RWPE1 (cell line): ENCODE measurements around the gene NEUROD1.
A peak's percentile ranks its signal among the peaks of the same experiment; 100 is the strongest.

Experiments
- CTCF ChIA-PET: fragments of 350-600 bp; sonication (Branson Sonifier 250); formaldehyde crosslinking; extraction: SDS; loops from one replicate; lab custom pipeline; 2021; lab: Yijun Ruan, JAX
- POLR2A ChIA-PET: fragments of 400-600 bp; formaldehyde crosslinking; extraction: SDS; loops from one replicate; lab custom pipeline; 2020; ENCODE audit warnings: antibody characterized with exemption; ENCODE audit not compliant: low non-redundant PET; lab: Yijun Ruan, JAX
- DNase-seq: peaks from one replicate; pipeline ENCODE4 v3.0.0; 2012; ENCODE audit warnings: low spot score
- H3K27ac ChIP-seq: fragments of 450-650 bp; 2 replicates; pipeline ENCODE4 v1.5.1; 2017
- TF ChIP-seq, protein P1 (sequence below): fragments of 450-650 bp; conservative IDR thresholded peaks from 2 replicates; pipeline ENCODE4 v1.5.1; 2017; ENCODE audit warnings: low read depth, mild to moderate bottlenecking

Gene NEUROD1

GRCh38 chr2:181685150-181685688 lies 4.9 kb upstream of the NEUROD1 start:
- ChIA-PET POLR2A (no interaction called here), CTCF (interaction anchor here (0.6 to 0.7 kb wide), 2 partner anchors 479 to 1545 kb away, joined by 4 to 5 read pairs; no protein-coding TSS in a partner anchor)
- no peak for DNase-seq
- no peak overlapping the region for H3K27ac ChIP-seq
- TF ChIP-seq, protein P1, sequence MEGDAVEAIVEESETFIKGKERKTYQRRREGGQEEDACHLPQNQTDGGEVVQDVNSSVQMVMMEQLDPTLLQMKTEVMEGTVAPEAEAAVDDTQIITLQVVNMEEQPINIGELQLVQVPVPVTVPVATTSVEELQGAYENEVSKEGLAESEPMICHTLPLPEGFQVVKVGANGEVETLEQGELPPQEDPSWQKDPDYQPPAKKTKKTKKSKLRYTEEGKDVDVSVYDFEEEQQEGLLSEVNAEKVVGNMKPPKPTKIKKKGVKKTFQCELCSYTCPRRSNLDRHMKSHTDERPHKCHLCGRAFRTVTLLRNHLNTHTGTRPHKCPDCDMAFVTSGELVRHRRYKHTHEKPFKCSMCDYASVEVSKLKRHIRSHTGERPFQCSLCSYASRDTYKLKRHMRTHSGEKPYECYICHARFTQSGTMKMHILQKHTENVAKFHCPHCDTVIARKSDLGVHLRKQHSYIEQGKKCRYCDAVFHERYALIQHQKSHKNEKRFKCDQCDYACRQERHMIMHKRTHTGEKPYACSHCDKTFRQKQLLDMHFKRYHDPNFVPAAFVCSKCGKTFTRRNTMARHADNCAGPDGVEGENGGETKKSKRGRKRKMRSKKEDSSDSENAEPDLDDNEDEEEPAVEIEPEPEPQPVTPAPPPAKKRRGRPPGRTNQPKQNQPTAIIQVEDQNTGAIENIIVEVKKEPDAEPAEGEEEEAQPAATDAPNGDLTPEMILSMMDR = no peak

- CTCF ChIA-PET = no interaction called here
- TF ChIP-seq, protein P1 = no peak
- no peak for DNase-seq
- POLR2A ChIA-PET = no interaction called here
- H3K27ac ChIP-seq = no peak overlapping the region
Measured at GRCh38 chr2:181684454-181685149, 4.3 kb upstream of the NEUROD1 start.

GRCh38 chr2:181683518-181684453 lies 3.5 kb upstream of the NEUROD1 start:
- DNase-seq = peak; percentile 23
- TF ChIP-seq, protein P1 = no peak
- CTCF ChIA-PET = no interaction called here
- POLR2A ChIA-PET = no interaction called here
- H3K27ac ChIP-seq = no peak overlapping the region

DNA sequence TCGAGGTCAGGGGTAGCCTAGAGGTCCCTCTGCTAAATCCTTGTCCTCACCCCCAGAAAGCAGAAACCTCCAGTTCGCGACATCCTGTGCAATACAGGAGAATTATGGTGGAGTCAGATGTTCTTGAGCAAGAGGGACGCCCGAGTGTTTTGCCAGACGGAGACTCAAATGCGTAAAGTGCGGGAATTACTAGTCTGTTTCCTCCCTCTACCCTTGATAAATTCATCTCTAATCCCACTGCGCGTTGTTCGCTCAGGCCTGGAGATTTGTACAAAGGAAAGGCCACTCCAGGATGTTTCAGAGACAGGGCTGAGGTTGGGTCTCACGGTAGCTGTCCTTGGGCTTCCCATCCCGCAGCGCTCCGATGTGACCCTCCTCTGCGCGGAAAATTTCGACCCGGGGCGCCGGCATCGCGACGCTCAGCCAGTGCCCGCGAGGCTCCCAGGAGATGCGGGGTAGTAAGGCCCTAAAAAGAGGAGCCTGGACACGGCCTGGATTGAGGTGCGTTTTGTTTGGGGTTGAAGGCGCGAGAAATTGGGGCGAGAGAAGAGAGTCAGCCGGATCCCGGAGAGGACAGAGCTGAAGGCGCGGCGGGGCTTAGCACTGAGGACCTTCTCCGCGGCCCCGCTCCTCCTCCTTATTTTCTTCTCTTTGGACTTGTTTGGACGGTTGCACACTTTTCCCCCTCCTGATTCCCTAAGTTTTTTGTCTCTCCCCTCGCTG lies 2.6 kb upstream of the NEUROD1 start:
- CTCF ChIA-PET = interaction anchor here (0.7 kb wide), 1 partner anchor 35 kb away, joined by 3 read pairs; no protein-coding TSS in a partner anchor
- POLR2A ChIA-PET = no interaction called here
- DNase-seq = no peak
- H3K27ac ChIP-seq = no peak overlapping the region
- TF ChIP-seq, protein P1 = no peak

- CTCF ChIA-PET = interaction anchor here (0.6 to 0.7 kb wide), 2 partner anchors 34 to 567 kb away, joined by 3 read pairs; no protein-coding TSS in a partner anchor
- TF ChIP-seq, protein P1 = no peak
- no peak for DNase-seq
- POLR2A ChIA-PET = no interaction called here
- no peak overlapping the region for H3K27ac ChIP-seq
Measured at GRCh38 chr2:181682026-181682789, 1.9 kb upstream of the NEUROD1 start.
